COLO668 (cell line): ENCODE results near the gene TDRKH.
"Not testable (repeated sequence)": the region's sequence is repeated elsewhere in the genome, so short reads cannot be mapped to it uniquely, and the experiment has no call there.

Experiments
- DNase-seq: peaks from one replicate; lab custom pipeline; 2025; ENCODE audit not compliant: unreplicated experiment; lab: John Stamatoyannopoulos, UW

The TDRKH gene

DNA sequence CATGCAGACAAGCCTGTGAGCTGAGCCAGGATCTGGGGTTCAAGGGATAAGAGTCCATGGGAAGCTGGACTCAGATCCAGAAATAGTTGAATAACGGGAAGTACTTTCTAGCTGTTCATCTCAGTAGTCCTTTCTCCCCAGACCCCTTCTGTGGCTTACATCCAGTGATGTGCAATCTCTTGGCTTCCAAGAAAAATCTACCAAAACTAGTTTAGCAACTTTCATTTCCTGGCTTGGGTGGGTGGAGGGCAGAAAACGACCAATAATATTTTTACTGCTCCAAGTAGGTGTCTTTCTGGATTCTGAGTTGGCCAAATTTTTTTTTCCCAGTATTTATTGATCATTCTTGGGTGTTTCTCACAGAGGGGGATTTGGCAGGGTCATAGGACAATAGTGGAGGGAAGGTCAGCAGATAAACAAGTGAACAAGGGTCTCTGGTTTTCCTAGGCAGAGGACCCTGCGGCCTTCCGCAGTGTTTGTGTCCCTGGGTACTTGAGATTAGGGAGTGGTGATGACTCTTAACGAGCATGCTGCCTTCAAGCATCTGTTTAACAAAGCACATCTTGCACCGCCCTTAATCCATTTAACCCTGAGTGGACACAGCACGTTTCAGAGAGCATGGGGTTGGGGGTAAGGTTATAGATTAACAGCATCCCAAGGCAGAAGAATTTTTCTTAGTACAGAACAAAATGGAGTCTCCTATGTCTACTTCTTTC, 21.8 kb downstream of the TDRKH start:
- DNase-seq = not testable (repeated sequence)

DNA sequence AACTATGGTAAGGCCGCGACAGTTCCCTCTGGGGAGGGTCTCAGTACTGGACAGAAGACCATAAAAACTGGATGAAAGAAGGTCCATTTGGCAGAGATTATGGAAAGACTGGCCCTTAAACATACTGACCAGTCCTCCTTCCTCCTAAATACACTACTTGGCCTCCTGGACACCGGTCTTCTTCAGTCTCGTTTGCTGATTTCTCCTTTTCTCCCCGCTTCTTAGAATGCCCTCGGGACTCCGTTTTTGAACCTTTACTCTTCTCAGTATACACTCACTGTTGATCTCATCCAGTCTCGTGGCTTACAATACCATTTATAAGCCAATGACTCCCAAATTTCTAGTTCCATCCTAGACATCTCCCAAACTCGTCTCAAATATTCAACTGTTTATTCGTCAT, 26.3 kb downstream of the TDRKH start:
- no peak for DNase-seq

DNA sequence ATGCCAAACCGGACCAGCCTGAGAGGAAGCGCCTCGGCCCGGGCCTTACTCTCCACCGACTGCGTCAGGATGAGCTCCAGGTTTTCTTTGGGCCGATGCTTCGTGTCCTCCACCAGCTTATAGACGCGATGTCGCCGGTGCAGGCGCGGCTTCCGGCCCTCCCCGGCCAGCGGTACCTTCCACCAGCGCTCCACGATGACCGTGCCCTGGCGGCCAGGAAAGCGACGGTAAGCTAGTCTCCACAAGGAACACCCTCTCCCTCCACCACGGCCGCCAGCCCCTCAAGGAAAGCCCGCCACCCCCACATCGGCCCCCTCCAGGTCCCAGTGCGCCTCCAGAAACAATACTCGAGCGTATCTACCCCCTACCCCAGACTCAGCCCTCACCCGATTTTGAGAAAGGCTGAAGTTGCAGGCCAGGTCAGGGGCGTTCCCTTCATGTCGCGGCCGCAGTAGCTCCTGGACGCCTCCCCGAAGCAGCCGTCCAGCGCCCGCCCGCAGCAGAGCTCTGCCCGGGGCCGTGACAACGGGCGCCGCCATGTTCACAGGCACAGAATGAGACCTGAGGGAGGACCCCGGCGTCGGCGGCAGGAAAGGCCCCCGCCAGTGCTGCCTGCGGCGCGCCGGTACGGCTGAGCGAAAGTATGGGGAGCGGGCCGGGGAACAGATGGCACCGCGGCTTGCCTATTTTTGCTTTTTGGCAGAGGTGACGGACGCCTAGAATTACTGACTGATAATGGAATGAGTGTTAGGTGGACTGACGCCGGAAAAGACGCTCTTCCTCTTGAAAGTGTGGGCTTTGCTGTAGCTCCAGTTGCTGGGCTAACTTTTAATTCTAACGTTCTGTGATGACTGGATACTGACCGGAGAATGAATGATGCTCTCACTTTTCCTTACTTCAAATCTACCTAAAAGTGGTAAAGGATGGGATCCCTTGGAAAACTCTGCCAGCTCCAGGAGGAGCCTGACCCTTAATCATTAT, 27.1 kb downstream of the TDRKH start, which contains the start of gene MRPL9:
Gene MRPL9, minus strand, starts transcription at position 556 of the 981 bp plus-strand sequence. Its CDS starts 17 bp downstream, at position 539.
- peak; percentile 93 for DNase-seq

GRCh38 chr1:151760597-151761385, 29.5 kb downstream of the TDRKH start:
- DNase-seq = no peak

GRCh38 chr1:151759241-151759640, 31.1 kb downstream of the TDRKH start:
- DNase-seq = no peak

DNA sequence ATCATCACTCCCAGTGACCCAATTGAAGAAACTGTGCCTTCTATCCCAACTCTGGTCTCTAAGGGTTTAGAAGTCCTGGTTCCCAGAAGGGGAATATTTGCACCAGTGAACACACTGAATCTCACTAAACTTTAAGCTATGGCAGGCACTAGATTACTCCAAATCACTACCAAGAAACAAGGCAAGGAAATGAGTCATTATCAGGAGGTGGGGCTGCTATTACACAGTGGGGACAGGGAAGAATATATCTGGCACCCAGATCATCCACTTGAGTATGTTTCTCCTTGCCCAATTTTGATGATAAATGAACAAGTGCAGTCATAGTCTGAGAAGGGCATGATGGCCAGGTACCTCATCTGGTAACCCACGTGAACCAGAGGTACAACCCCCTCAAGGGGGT, 34.0 kb downstream of the TDRKH start:
- no peak for DNase-seq

DNA sequence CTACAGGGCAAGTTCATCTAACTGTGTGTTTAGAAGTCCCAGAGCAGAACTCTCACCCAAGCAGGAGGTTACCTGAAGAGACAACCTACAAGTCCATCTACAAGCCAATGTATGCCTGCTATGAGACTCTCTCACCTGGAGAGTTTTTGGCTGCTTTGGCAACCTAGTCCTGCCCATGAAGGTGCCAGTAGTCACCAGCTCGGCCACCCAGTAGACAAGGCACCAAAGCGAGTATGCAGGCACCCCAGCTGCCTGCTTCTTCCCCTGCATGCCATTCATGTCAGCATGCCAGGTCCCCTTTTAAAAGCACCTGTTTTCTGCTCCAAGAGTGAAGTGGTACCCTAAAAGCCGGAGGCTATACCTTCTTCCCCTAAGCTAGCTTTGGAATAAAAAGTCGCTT, 48.8 kb downstream of the TDRKH start:
- DNase-seq = no peak

- no peak for DNase-seq
Observed at GRCh38 chr1:151739590-151740355, 50.5 kb downstream of the TDRKH start.

GRCh38 chr1:151737479-151737878, 52.8 kb downstream of the TDRKH start:
- DNase-seq = no peak

DNA sequence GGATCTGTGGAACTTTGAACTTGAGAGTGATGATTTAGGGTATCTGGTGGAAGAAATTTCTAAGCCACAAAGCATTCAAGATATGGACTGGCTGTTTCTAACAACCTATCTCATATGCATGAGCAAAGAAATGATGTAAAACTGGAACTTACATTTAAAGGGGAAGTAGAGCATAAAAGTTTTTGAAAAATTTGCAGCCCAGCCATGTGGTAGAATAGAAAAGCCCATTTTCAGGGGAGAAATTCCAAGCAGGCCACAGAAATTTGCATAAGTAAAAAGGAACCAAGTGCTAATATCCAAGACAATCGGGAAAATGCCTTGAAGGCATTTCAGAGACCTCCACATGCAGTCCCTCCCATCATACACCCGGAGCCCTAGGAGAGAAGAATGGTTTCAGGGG, 53.3 kb downstream of the TDRKH start:
- no peak for DNase-seq

GRCh38 chr1:151733995-151734394, 56.3 kb downstream of the TDRKH start:
- DNase-seq = not testable (repeated sequence)

DNA sequence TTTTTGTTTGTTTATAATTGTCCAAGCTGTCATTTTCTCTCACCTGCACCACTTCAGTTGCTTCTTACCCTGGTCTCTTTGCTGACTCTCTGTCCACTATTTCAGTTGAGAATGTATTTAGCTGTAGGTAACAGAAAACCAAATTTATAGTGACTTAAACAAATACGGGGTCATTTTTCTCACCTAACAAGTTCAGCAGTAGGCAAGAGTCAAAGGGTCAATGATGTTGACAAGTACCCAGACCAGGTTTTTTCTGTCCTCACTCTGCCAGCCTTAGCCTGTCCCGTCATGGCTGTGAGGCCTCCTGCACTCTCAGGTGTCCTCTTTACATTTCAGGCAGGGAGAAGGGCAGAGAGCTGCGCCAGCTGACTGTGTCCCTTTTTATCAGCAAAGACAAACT, 57.2 kb downstream of the TDRKH start:
- no peak for DNase-seq

- peak; percentile 22 for DNase-seq
Observed at GRCh38 chr1:151729966-151730291, 60.4 kb downstream of the TDRKH start.

- DNase-seq = no peak
Observed at GRCh38 chr1:151729157-151729965, 60.9 kb downstream of the TDRKH start.

DNA sequence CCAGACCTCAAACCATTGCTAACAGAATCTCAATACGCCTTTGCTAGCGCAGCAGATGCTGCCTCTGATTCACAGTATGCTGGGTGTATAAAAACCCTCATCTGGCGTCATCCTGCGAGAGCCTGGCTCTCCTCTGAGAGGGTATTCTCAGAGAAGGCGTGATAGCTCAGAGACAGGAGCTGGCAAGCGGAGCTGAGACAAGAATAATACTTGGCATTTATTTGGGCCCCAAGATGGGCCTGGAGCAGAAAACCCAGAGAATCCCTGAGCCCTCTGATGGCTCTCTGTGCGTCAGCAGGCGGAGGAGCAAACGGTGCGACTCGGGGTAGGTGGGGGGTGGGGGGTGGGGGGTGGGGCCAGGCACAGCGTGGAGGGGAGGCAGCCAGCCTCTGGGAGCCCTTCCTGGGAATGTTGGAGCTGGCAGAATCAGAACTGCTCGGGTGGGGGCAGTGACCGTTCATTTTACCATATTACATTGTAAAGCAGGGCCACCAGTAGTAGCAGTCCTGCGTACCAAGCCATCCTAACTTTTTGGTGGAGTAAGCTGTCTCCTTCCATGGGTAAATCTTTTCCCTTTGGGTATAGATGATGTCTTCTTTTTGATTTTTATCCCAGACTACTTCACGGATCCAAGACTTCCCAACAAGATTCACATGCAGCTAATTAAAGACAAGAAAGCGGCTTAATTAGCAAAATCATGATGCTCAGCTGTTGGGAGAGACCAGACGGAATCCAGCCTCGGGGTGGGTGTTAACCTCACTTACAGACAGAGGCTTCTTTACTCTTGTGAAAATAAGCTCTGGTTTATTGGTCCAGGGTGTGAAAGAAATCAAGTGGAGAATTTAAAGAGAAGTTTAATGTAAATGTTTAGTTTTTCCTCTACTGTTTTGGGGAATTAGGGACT, 61.9 kb downstream of the TDRKH start:
- no peak for DNase-seq

DNA sequence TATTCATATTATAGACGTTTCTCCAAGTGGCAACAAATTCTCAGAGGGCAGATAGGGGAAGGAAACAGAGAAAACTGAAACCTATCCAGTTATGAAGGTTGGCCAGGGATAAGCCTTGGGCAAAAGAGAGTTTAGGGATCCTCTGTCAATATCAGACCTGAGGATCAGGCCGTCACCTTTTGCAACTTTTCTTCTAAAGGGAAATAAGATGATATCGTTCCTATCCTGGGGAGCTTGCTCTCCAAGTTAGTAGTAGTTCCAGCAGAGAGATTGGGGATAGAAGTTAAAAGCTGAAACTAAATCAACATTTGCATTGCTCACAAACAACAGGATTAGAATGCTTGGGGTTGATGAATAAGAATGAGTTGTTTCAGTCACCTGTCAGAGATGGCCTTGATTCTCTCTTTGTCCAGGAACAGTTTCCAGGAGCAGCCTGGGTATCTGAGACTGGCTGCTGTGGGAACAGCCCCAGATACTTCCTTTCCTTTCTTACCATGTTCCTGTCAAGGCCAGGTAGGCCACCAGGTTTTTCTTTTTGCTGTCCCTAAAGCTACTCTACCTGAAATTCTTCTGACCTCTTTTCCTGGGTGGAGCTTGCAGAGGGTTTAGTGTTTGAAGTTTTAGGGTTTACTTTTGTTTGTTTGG, 66.5 kb downstream of the TDRKH start:
- DNase-seq = no peak
